ENCODE data around the gene HCFC1.

HCFC1 gene

GRCh38 chrX:153972368-153973126, 929 bp upstream of the HCFC1 start, which contains the start of gene TMEM187:
Gene TMEM187, plus strand, starts transcription at chrX:153972754. Its CDS starts 9,309 bp downstream, at chrX:153982063.
- H3K4me1 Mint-ChIP-seq (ENCODE audit: low read depth): peaks cover 32% of the 10 kb centered on the region
- H3K27ac Mint-ChIP-seq: peak within 1 kb of the TSS; percentile 100
- no peaks in the 10 kb centered on the region for H3K27me3 Mint-ChIP-seq
- no peaks in the 10 kb centered on the region for H3K36me3 Mint-ChIP-seq
- no peaks in the 10 kb centered on the region for H3K9me3 Mint-ChIP-seq (ENCODE audit: low read depth)
- peak within 1 kb of the TSS; percentile 100 for H3K4me3 Mint-ChIP-seq

- Mint-ChIP-seq H3K4me1 (ENCODE audit: low read depth) (peaks cover 47% of the 10 kb centered on the region), H3K36me3 (no peaks in the 10 kb centered on the region), H3K4me3 (peak overlapping the region; percentile 100), H3K27me3 (no peaks in the 10 kb centered on the region), H3K9me3 (ENCODE audit: low read depth) (no peaks in the 10 kb centered on the region), H3K27ac (peak overlapping the region; percentile 100)
These were observed 531 bp downstream of the HCFC1 start for GRCh38 chrX:153971124-153971449.

GRCh38 chrX:153970357-153971123, 1.1 kb downstream of the HCFC1 start:
- H3K4me1 Mint-ChIP-seq (ENCODE audit: low read depth): peaks cover 45% of the 10 kb centered on the region

GRCh38 chrX:153969904-153970356, 1.7 kb downstream of the HCFC1 start:
- H3K36me3 Mint-ChIP-seq: no peaks in the 10 kb centered on the region
- H3K4me1 Mint-ChIP-seq (ENCODE audit: low read depth): peaks cover 48% of the 10 kb centered on the region
- H3K27ac Mint-ChIP-seq: peak overlapping the region; percentile 76
- no peaks in the 10 kb centered on the region for H3K9me3 Mint-ChIP-seq (ENCODE audit: low read depth)
- peak overlapping the region; percentile 100 for H3K4me3 Mint-ChIP-seq
- H3K27me3 Mint-ChIP-seq: no peaks in the 10 kb centered on the region

More at GRCh38 chrX:153970357-153971123, 1.1 kb downstream of the HCFC1 start:
- H3K27ac Mint-ChIP-seq: peak overlapping the region; percentile 100
- H3K4me3 Mint-ChIP-seq: peak overlapping the region; percentile 100
- H3K9me3 Mint-ChIP-seq (ENCODE audit: low read depth): no peaks in the 10 kb centered on the region
- H3K27me3 Mint-ChIP-seq: no peaks in the 10 kb centered on the region
- H3K36me3 Mint-ChIP-seq: no peaks in the 10 kb centered on the region

- H3K27ac Mint-ChIP-seq: peak overlapping the region; percentile 76
- peaks cover 42% of the 10 kb centered on the region for H3K4me1 Mint-ChIP-seq (ENCODE audit: low read depth)
- peak overlapping the region; percentile 100 for H3K4me3 Mint-ChIP-seq
- no peaks in the 10 kb centered on the region for H3K9me3 Mint-ChIP-seq (ENCODE audit: low read depth)
- no peaks in the 10 kb centered on the region for H3K36me3 Mint-ChIP-seq
- H3K27me3 Mint-ChIP-seq: no peaks in the 10 kb centered on the region
These were observed 2.3 kb downstream of the HCFC1 start for GRCh38 chrX:153969125-153969903.

GRCh38 chrX:153968754-153969124, 2.9 kb downstream of the HCFC1 start:
- Mint-ChIP-seq H3K4me1 (ENCODE audit: low read depth) (peaks cover 38% of the 10 kb centered on the region), H3K36me3 (no peaks in the 10 kb centered on the region), H3K4me3 (peak overlapping the region; percentile 100), H3K27me3 (no peaks in the 10 kb centered on the region), H3K9me3 (ENCODE audit: low read depth) (no peaks in the 10 kb centered on the region), H3K27ac (no peak overlapping the region)

GRCh38 chrX:153968255-153968654, 3.4 kb downstream of the HCFC1 start:
- no peaks in the 10 kb centered on the region for H3K36me3 Mint-ChIP-seq
- H3K27me3 Mint-ChIP-seq: no peaks in the 10 kb centered on the region
- peak overlapping the region; percentile 100 for H3K4me3 Mint-ChIP-seq
- H3K4me1 Mint-ChIP-seq (ENCODE audit: low read depth): peaks cover 35% of the 10 kb centered on the region
- H3K27ac Mint-ChIP-seq: peak overlapping the region; percentile 90
- no peaks in the 10 kb centered on the region for H3K9me3 Mint-ChIP-seq (ENCODE audit: low read depth)

GRCh38 chrX:153967536-153968224, 3.9 kb downstream of the HCFC1 start:
- no peaks in the 10 kb centered on the region for H3K36me3 Mint-ChIP-seq
- peak overlapping the region; percentile 90 for H3K27ac Mint-ChIP-seq
- no peaks in the 10 kb centered on the region for H3K9me3 Mint-ChIP-seq (ENCODE audit: low read depth)
- peak overlapping the region; percentile 100 for H3K4me3 Mint-ChIP-seq
- no peaks in the 10 kb centered on the region for H3K27me3 Mint-ChIP-seq
- H3K4me1 Mint-ChIP-seq (ENCODE audit: low read depth): peaks cover 32% of the 10 kb centered on the region

- Mint-ChIP-seq H3K27ac (peak overlapping the region; percentile 90), H3K4me1 (ENCODE audit: low read depth) (peaks cover 32% of the 10 kb centered on the region), H3K36me3 (no peaks in the 10 kb centered on the region), H3K4me3 (peak overlapping the region; percentile 100), H3K27me3 (no peaks in the 10 kb centered on the region), H3K9me3 (ENCODE audit: low read depth) (no peaks in the 10 kb centered on the region)
These were observed 4.6 kb downstream of the HCFC1 start for GRCh38 chrX:153966841-153967535.

GRCh38 chrX:153966283-153966688, 5.3 kb downstream of the HCFC1 start:
- Mint-ChIP-seq H3K4me1 (ENCODE audit: low read depth) (peaks cover 32% of the 10 kb centered on the region), H3K9me3 (ENCODE audit: low read depth) (no peaks in the 10 kb centered on the region), H3K27ac (peak overlapping the region; percentile 83), H3K4me3 (peak overlapping the region; percentile 100), H3K27me3 (no peaks in the 10 kb centered on the region), H3K36me3 (no peaks in the 10 kb centered on the region)

- H3K27ac Mint-ChIP-seq: no peak overlapping the region
- H3K27me3 Mint-ChIP-seq: no peaks in the 10 kb centered on the region
- no peaks in the 10 kb centered on the region for H3K9me3 Mint-ChIP-seq (ENCODE audit: low read depth)
- no peaks in the 10 kb centered on the region for H3K36me3 Mint-ChIP-seq
- H3K4me1 Mint-ChIP-seq (ENCODE audit: low read depth): peaks cover 32% of the 10 kb centered on the region
- H3K4me3 Mint-ChIP-seq: peak overlapping the region; percentile 53
These were observed 6.2 kb downstream of the HCFC1 start for GRCh38 chrX:153965406-153965805.

GRCh38 chrX:153964105-153964504, 7.5 kb downstream of the HCFC1 start:
- H3K27ac Mint-ChIP-seq: no peak overlapping the region
- no peaks in the 10 kb centered on the region for H3K9me3 Mint-ChIP-seq (ENCODE audit: low read depth)
- no peaks in the 10 kb centered on the region for H3K36me3 Mint-ChIP-seq

GRCh38 chrX:153963546-153963945, 8.1 kb downstream of the HCFC1 start:
- Mint-ChIP-seq H3K4me3 (no peak overlapping the region), H3K27ac (no peak overlapping the region), H3K9me3 (ENCODE audit: low read depth) (no peaks in the 10 kb centered on the region), H3K4me1 (ENCODE audit: low read depth) (peaks cover 31% of the 10 kb centered on the region), H3K27me3 (no peaks in the 10 kb centered on the region), H3K36me3 (no peaks in the 10 kb centered on the region)

More at GRCh38 chrX:153964105-153964504, 7.5 kb downstream of the HCFC1 start:
- Mint-ChIP-seq H3K27me3 (no peaks in the 10 kb centered on the region), H3K4me1 (ENCODE audit: low read depth) (peaks cover 31% of the 10 kb centered on the region), H3K4me3 (no peak overlapping the region)

GRCh38 chrX:153961292-153961691, 10.3 kb downstream of the HCFC1 start:
- Mint-ChIP-seq H3K27me3 (no peaks in the 10 kb centered on the region), H3K27ac (no peak overlapping the region), H3K36me3 (no peaks in the 10 kb centered on the region), H3K4me1 (ENCODE audit: low read depth) (peaks cover 9% of the 10 kb centered on the region), H3K4me3 (no peak overlapping the region), H3K9me3 (ENCODE audit: low read depth) (no peaks in the 10 kb centered on the region)

Data from activated naive CD8-positive, alpha-beta T cell (primary cell).